Tibial nerve (tissue), 4 donors: ENCODE measurements around the gene GRM8. TPM values are rescaled to one million over a fixed set of nuclear protein-coding genes. Genes with fewer than 3 reads are reported as not detected.

Experiments
- DNase-seq, 2 donors: peaks; one replicate each; pipeline ENCODE4 v3.0.0-alpha.2; 2019; ENCODE audit warnings: low spot score in 2 of 2
- H3K27ac ChIP-seq, 4 donors: fragments of 200-600 bp; sonication (generic) in 3 of 4; one replicate each; pipeline ENCODE4 v1.5.1; 2017 to 2019; ENCODE audit warnings: mild to moderate bottlenecking in 1 of 4
- H3K27me3 ChIP-seq, 2 donors: fragments of 200-600 bp; sonication (generic) in 1 of 2; one replicate each; pipeline versions ENCODE4 v1.5.1 to v1.6.0; 2017 to 2019
- H3K36me3 ChIP-seq, 3 donors: fragments of 200-600 bp; sonication (generic); one replicate each; pipeline ENCODE4 v1.5.1; 2018 to 2019
- H3K4me1 ChIP-seq, 4 donors: fragments of 200-600 bp; sonication (generic) in 3 of 4; one replicate each; pipeline ENCODE4 v1.5.1; 2017 to 2019
- H3K4me3 ChIP-seq, 4 donors: fragments of 200-600 bp; sonication (generic) in 3 of 4; one replicate each; pipeline ENCODE4 v1.5.1; 2017 to 2019; ENCODE audit warnings: mild to moderate bottlenecking in 1 of 4, moderate library complexity in 1 of 4
- H3K9me3 ChIP-seq, 4 donors: fragments of 200-600 bp; sonication (generic) in 3 of 4; one replicate each; pipeline ENCODE4 v1.5.1; 2017 to 2019
- EP300 ChIP-seq, 2 donors: sonication (generic); formaldehyde crosslinking; IDR thresholded peaks; one replicate each; pipeline ENCODE4 v1.6.1; 2017; ENCODE audit warnings: antibody characterized with exemption in 2 of 2, mild to moderate bottlenecking in 1 of 2
- POLR2A ChIP-seq, 2 donors: fragments of 450-650 bp; IDR thresholded peaks; one replicate each; pipeline ENCODE4 v1.6.1; 2017; ENCODE audit warnings: antibody characterized with exemption in 2 of 2, mild to moderate bottlenecking in 2 of 2, moderate library complexity in 2 of 2
- WGBS, 2 donors: methylation state at CpG; one replicate each; pipeline ENCODE4 v1.1.5; 2018; 5-methylcytosine and 5-hydroxymethylcytosine counted together
- total RNA-seq, 4 donors: library from RNA; depleted of rRNA; stranded (reverse); fragments of >200 nt; gene quantifications; one replicate each; pipeline ENCODE4 v1.1.0, GENCODE V29; 2016
- TF ChIP-seq, protein P1 (sequence below), 5 experiments: fragments of 200-600 bp in 3 of 5; fragments of 450-650 bp in 2 of 5; sonication (generic) in 3 of 5; IDR thresholded peaks; one replicate each; pipeline ENCODE4 v1.5.1; 2016 to 2019; ENCODE audit warnings: antibody characterized with exemption in 5 of 5, mild to moderate bottlenecking in 3 of 5, moderate library complexity in 2 of 5

The GRM8 gene
- total RNA-seq, 4 donors from 2014 or later = 0.59 to 1.5 (median 1.1) TPM

DNA sequence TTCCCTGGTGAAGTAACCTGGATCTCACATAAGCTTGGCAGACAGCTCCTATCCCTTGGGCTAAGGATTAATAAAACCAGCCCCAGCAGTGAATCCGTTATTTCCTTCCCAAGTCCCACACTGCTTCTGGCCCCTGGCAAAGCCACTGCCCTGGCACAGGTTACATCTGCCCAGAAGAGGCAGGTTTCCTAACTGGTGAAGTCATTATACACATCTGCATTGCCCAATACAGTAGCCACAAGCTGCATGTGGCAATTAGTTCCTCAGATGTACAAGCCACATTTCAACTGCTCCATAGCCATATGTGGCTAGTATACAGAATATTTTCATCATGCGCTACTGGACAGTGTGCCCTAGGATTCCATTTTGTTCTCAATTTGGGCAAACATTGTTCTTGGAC is 273.0 kb downstream of the GRM8 start:
- H3K36me3 ChIP-seq = no peaks in the 10 kb centered on the region
- H3K27ac ChIP-seq = no peak overlapping the region
- no peaks in the 10 kb centered on the region for H3K27me3 ChIP-seq
- TF ChIP-seq EP300 (IDR thresholded peaks at IDR 0.05) (no peak), POLR2A (IDR thresholded peaks at IDR 0.05) (no peak)
- TF ChIP-seq, protein P1, sequence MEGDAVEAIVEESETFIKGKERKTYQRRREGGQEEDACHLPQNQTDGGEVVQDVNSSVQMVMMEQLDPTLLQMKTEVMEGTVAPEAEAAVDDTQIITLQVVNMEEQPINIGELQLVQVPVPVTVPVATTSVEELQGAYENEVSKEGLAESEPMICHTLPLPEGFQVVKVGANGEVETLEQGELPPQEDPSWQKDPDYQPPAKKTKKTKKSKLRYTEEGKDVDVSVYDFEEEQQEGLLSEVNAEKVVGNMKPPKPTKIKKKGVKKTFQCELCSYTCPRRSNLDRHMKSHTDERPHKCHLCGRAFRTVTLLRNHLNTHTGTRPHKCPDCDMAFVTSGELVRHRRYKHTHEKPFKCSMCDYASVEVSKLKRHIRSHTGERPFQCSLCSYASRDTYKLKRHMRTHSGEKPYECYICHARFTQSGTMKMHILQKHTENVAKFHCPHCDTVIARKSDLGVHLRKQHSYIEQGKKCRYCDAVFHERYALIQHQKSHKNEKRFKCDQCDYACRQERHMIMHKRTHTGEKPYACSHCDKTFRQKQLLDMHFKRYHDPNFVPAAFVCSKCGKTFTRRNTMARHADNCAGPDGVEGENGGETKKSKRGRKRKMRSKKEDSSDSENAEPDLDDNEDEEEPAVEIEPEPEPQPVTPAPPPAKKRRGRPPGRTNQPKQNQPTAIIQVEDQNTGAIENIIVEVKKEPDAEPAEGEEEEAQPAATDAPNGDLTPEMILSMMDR (IDR thresholded peaks at IDR 0.05) = no peak
- H3K9me3 ChIP-seq = no peaks in the 10 kb centered on the region
- H3K4me1 ChIP-seq = no peaks in the 10 kb centered on the region
- no peak for DNase-seq
- H3K4me3 ChIP-seq = no peak overlapping the region
- whole genome bisulfite sequencing, 2 donors = 51 to 57% methylated on average over 2 of the region's 2 CpGs

DNA sequence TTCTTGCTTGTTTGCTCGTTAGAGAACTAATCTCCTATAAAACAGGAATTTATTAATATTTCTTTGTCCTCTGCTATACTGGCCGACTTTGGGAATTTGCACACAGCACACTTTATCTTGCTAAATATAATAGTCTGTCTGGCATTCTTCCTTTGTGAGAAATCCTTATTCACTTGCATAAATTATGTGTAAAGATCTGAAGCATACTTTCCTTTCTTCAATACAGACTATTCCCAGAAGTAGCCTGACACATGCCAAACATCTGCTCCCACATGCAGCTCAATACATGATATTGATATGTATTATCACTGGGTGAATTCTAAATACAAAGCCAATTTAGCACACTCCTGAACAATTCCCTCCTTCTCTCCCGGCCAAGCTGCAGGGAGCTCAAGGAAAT is 273.9 kb downstream of the GRM8 start:
- Histone ChIP-seq H3K4me3 (no peak overlapping the region), H3K27me3 (no peaks in the 10 kb centered on the region), H3K27ac (no peak overlapping the region), H3K9me3 (no peaks in the 10 kb centered on the region), H3K36me3 (no peaks in the 10 kb centered on the region), H3K4me1 (no peaks in the 10 kb centered on the region)
- TF ChIP-seq, protein P1 (IDR thresholded peaks at IDR 0.05) = no peak
- TF ChIP-seq EP300 (IDR thresholded peaks at IDR 0.05) (no peak), POLR2A (IDR thresholded peaks at IDR 0.05) (no peak)
- no peak for DNase-seq
- 58 to 61% methylated on average over 3 of the region's 3 CpGs for WGBS, 2 donors

DNA sequence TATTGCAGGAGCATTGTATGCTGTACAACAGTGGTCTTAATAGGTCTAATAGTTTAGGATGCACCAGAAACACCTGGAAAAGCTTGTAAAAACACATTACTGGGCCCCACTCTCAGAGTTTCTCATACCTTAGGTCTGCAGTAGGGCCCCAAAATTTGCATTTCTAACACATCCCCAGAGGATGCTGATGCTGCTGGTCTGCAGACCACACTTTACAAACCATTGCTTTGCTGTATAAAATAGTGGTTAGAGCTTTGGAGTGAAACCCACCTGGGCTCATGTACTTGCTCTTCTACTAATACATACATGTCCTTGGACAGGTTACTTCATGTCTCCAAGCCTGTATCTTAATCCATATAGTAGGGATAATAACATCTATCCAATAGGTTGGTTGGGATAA is 279.7 kb downstream of the GRM8 start:
- H3K4me1 ChIP-seq = no peaks in the 10 kb centered on the region
- H3K36me3 ChIP-seq = no peaks in the 10 kb centered on the region
- H3K27ac ChIP-seq = no peak overlapping the region
- no peak overlapping the region for H3K4me3 ChIP-seq
- TF ChIP-seq POLR2A (IDR thresholded peaks at IDR 0.05) (no peak), EP300 (IDR thresholded peaks at IDR 0.05) (no peak)
- TF ChIP-seq, protein P1 (IDR thresholded peaks at IDR 0.05) = no peak
- H3K27me3 ChIP-seq = no peaks in the 10 kb centered on the region
- no peaks in the 10 kb centered on the region for H3K9me3 ChIP-seq
- no peak for DNase-seq

DNA sequence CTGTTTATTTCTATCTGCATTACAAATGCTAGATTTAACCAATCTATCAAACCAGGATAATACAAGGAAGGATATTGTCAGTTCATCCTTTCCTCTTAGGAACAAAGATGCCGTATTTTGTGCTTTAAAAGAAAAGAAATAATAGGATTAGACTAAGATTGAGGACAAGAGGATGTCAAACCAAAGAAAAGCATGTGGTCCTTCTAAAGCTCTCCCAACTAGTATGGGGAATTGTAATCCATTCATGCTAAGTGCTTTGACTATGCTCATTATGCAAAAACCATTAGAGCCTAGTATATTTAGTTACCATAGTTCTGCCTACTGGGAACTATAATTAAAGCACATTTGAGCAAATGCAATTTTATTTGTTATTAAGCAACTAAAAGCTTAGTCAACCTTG is 280.2 kb downstream of the GRM8 start:
- 79 to 87% methylated on average over 1 of the region's 1 CpG for WGBS, 2 donors
- Histone ChIP-seq H3K27me3 (no peaks in the 10 kb centered on the region), H3K4me1 (no peaks in the 10 kb centered on the region), H3K4me3 (no peak overlapping the region), H3K9me3 (no peaks in the 10 kb centered on the region), H3K27ac (no peak overlapping the region), H3K36me3 (no peaks in the 10 kb centered on the region)
- no peak for TF ChIP-seq EP300 (IDR thresholded peaks at IDR 0.05)
- TF ChIP-seq, protein P1 (IDR thresholded peaks at IDR 0.05) = no peak
- TF ChIP-seq POLR2A (IDR thresholded peaks at IDR 0.05) = no peak
- no peak for DNase-seq

DNA sequence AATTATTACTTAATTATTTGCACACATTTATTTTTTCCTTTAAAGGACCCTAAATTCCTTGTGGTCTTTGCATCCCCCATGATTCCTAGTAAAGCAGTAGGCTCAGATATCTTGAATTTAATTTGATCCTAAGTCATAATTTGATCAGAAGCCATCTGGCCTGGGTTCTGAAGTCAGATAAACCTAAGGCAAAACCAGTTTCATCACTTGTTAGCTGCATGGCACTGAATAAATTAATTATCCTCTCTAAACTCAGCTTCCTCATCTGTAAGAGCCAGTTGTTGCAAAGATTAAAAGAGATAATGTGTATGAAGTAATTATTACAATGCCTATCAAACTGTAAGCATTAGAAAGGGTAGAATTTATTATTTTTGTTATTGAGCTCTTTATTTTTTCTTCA is 293.1 kb downstream of the GRM8 start:
- no peak for DNase-seq
- Histone ChIP-seq H3K27ac (no peak overlapping the region), H3K36me3 (no peaks in the 10 kb centered on the region), H3K4me1 (no peaks in the 10 kb centered on the region), H3K4me3 (no peak overlapping the region), H3K27me3 (no peaks in the 10 kb centered on the region), H3K9me3 (no peaks in the 10 kb centered on the region)
- TF ChIP-seq POLR2A (IDR thresholded peaks at IDR 0.05) (no peak), EP300 (IDR thresholded peaks at IDR 0.05) (no peak)
- TF ChIP-seq, protein P1 (IDR thresholded peaks at IDR 0.05) = no peak
